ENCODE results near the gene KCNJ13.

The KCNJ13 gene

DNA sequence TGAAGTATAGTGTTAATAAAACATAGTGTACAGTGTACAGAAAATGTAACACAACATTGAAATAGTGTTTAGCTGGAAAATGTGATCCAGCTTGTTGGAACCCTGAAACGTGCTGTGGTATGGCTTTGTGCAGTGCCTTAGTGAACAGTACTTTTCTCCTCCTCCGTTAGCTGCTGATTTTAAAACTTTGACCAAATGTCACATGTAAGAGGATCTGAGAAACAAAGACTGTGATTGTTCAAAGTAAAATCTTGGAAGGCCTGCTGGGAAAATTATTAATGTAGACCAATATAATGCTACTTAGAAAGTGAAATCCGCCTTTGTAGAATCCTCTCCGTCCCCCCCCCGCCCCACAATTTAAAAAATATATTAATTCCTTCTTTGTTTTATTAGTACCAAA, 911 bp upstream of the KCNJ13 start:
- H3K4me1 ChIP-seq (ENCODE audit: low read length), result no peaks in the 10 kb centered on the region
- no peaks in the 10 kb centered on the region for H3K9me2 ChIP-seq (replicated peaks; ENCODE audit: insufficient read depth, low read length)
- H2AFZ ChIP-seq (ENCODE audit: low read length), result no peak overlapping the region
- H3K4me2 ChIP-seq (ENCODE audit: low read depth, low read length), result no peak overlapping the region
- DNase-seq, result no peak
- H3K9me3 ChIP-seq (replicated peaks; ENCODE audit: insufficient read depth, low read length), result no peaks in the 10 kb centered on the region
- no peaks in the 10 kb centered on the region; the same call in 1 of the 2 replicates for H3K36me3 ChIP-seq (replicated peaks; ENCODE audit: insufficient read depth, low read length)
- H3K27ac ChIP-seq (ENCODE audit: low read length), result no peak overlapping the region
- no peaks in the 10 kb centered on the region for H3F3A ChIP-seq (ENCODE audit: insufficient read depth, low read length)
- no peak overlapping the region for H3K9ac ChIP-seq (ENCODE audit: low read length)
- H3K27me3 ChIP-seq (replicated peaks; ENCODE audit: insufficient read depth, low read length), result no peaks in the 10 kb centered on the region
- no peaks in the 10 kb centered on the region for H4K20me1 ChIP-seq (ENCODE audit: insufficient read depth, low read length)
- TF ChIP-seq EZH2phosphoT487 (IDR thresholded peaks at IDR 0.05; ENCODE audit: low read length) (no peak), EZH2 (optimal IDR thresholded peaks at IDR 0.05; ENCODE audit: low read depth, low read length) (no peak)
- TF ChIP-seq, protein P1, sequence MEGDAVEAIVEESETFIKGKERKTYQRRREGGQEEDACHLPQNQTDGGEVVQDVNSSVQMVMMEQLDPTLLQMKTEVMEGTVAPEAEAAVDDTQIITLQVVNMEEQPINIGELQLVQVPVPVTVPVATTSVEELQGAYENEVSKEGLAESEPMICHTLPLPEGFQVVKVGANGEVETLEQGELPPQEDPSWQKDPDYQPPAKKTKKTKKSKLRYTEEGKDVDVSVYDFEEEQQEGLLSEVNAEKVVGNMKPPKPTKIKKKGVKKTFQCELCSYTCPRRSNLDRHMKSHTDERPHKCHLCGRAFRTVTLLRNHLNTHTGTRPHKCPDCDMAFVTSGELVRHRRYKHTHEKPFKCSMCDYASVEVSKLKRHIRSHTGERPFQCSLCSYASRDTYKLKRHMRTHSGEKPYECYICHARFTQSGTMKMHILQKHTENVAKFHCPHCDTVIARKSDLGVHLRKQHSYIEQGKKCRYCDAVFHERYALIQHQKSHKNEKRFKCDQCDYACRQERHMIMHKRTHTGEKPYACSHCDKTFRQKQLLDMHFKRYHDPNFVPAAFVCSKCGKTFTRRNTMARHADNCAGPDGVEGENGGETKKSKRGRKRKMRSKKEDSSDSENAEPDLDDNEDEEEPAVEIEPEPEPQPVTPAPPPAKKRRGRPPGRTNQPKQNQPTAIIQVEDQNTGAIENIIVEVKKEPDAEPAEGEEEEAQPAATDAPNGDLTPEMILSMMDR (IDR thresholded peaks at IDR 0.05; ENCODE audit: low read length), result no peak
- H3K79me2 ChIP-seq (ENCODE audit: low read length), result no peaks in the 10 kb centered on the region
- no peak overlapping the region for H3K4me3 ChIP-seq (ENCODE audit: low read length)

DNA sequence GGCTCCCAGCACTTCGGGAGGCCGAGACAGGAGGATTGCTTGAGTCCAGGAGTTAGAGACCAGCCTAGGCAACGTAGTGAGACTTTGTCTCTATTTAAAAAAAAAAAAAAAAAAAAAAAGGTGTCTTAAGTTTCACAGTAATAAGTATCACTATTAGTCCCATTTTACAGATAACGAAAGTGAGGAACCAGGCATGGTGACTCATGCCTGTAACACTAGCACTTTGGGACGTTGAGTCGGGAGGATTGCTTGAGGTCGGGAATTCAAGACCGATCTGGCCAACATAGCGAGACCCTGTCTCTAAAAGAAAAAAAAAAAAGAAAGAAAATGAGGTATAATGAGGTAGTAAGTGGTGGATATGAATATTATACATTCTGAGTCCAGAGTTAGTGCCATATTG, 2.5 kb downstream of the KCNJ13 start:
- Histone ChIP-seq H3K9ac (ENCODE audit: low read length) (no peak overlapping the region), H3K4me3 (ENCODE audit: low read length) (no peak overlapping the region), H3K4me2 (ENCODE audit: low read depth, low read length) (no peak overlapping the region), H3K9me3 (replicated peaks; ENCODE audit: insufficient read depth, low read length) (no peaks in the 10 kb centered on the region), H3F3A (ENCODE audit: insufficient read depth, low read length) (no peaks in the 10 kb centered on the region), H3K79me2 (ENCODE audit: low read length) (no peaks in the 10 kb centered on the region), H4K20me1 (ENCODE audit: insufficient read depth, low read length) (no peaks in the 10 kb centered on the region), H3K4me1 (ENCODE audit: low read length) (no peaks in the 10 kb centered on the region), H2AFZ (ENCODE audit: low read length) (no peak overlapping the region), H3K27ac (ENCODE audit: low read length) (no peak overlapping the region), H3K36me3 (replicated peaks; ENCODE audit: insufficient read depth, low read length) (no peaks in the 10 kb centered on the region; the same call in 1 of the 2 replicates), H3K27me3 (replicated peaks; ENCODE audit: insufficient read depth, low read length) (no peaks in the 10 kb centered on the region), H3K9me2 (replicated peaks; ENCODE audit: insufficient read depth, low read length) (no peaks in the 10 kb centered on the region)
- DNase-seq, result no peak
- TF ChIP-seq EZH2phosphoT487 (IDR thresholded peaks at IDR 0.05; ENCODE audit: low read length), result no peak
- TF ChIP-seq EZH2 (optimal IDR thresholded peaks at IDR 0.05; ENCODE audit: low read depth, low read length), result no peak
- TF ChIP-seq, protein P1 (IDR thresholded peaks at IDR 0.05; ENCODE audit: low read length), result no peak

DNA sequence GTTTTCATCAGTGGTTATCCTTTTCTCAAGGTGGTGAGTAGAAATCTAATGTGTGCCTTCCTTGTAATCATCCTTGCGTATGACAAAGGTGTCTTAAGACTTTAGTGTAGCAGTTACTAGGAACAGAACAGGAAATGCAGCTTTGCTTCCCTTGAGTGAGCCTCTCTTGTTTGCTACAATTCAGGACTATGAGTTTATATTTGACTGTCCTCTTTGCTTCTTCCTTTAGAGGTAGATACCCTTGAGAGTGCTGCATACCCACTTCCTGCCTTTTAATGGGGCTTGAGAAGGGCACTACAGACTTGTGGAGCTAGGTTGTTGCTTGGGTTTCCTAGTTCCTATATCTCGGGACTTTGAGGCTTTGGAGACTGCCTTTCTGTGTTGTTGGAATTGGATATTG, 3.8 kb downstream of the KCNJ13 start:
- H3K9me2 ChIP-seq (replicated peaks; ENCODE audit: insufficient read depth, low read length), result no peaks in the 10 kb centered on the region
- no peak for DNase-seq
- no peak overlapping the region for H3K27ac ChIP-seq (ENCODE audit: low read length)
- no peaks in the 10 kb centered on the region for H4K20me1 ChIP-seq (ENCODE audit: insufficient read depth, low read length)
- H3K4me2 ChIP-seq (ENCODE audit: low read depth, low read length), result no peak overlapping the region
- H3K9me3 ChIP-seq (replicated peaks; ENCODE audit: insufficient read depth, low read length), result no peaks in the 10 kb centered on the region
- H3K79me2 ChIP-seq (ENCODE audit: low read length), result peaks cover 3% of the 10 kb centered on the region; the same call in 1 of the 2 replicates
- TF ChIP-seq EZH2 (optimal IDR thresholded peaks at IDR 0.05; ENCODE audit: low read depth, low read length), result no peak
- TF ChIP-seq, protein P1 (IDR thresholded peaks at IDR 0.05; ENCODE audit: low read length), result no peak
- no peak for TF ChIP-seq EZH2phosphoT487 (IDR thresholded peaks at IDR 0.05; ENCODE audit: low read length)
- no peaks in the 10 kb centered on the region for H3F3A ChIP-seq (ENCODE audit: insufficient read depth, low read length)
- H3K4me1 ChIP-seq (ENCODE audit: low read length), result no peaks in the 10 kb centered on the region
- no peaks in the 10 kb centered on the region for H3K27me3 ChIP-seq (replicated peaks; ENCODE audit: insufficient read depth, low read length)
- H2AFZ ChIP-seq (ENCODE audit: low read length), result no peak overlapping the region
- no peak overlapping the region for H3K4me3 ChIP-seq (ENCODE audit: low read length)
- H3K36me3 ChIP-seq (replicated peaks; ENCODE audit: insufficient read depth, low read length), result no peaks in the 10 kb centered on the region; the same call in 1 of the 2 replicates
- H3K9ac ChIP-seq (ENCODE audit: low read length), result no peak overlapping the region
